ENCODE data around the gene CENPA.

DNA sequence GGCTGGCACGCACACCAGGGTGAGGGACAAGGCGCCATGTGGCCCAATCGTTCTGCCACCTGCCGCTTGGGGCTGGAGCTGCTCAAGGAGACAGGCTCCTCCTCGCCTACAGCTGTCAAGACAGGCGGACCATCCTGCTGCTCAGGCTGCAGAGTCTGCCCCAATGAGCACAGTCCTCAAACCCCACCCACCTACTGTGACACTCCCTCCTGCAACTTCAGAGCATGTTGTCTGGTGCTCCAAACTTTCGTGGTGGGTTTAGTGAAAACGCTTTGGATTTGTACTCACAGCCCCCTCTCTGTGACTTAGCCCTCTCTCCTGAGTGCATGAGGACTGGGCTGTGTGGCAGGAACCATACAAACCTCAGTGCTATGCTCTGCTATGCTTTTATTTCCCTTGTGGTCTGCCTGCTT, 45.0 kb upstream of the CENPA start:
- TF ChIP-seq, protein P1, sequence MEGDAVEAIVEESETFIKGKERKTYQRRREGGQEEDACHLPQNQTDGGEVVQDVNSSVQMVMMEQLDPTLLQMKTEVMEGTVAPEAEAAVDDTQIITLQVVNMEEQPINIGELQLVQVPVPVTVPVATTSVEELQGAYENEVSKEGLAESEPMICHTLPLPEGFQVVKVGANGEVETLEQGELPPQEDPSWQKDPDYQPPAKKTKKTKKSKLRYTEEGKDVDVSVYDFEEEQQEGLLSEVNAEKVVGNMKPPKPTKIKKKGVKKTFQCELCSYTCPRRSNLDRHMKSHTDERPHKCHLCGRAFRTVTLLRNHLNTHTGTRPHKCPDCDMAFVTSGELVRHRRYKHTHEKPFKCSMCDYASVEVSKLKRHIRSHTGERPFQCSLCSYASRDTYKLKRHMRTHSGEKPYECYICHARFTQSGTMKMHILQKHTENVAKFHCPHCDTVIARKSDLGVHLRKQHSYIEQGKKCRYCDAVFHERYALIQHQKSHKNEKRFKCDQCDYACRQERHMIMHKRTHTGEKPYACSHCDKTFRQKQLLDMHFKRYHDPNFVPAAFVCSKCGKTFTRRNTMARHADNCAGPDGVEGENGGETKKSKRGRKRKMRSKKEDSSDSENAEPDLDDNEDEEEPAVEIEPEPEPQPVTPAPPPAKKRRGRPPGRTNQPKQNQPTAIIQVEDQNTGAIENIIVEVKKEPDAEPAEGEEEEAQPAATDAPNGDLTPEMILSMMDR (IDR thresholded peaks at IDR 0.05), result no peak
- TF ChIP-seq SIN3A (IDR thresholded peaks at IDR 0.05; ENCODE audit: borderline replicate concordance, low read depth, low read length) (no peak), EZH2phosphoT487 (IDR thresholded peaks at IDR 0.05; ENCODE audit: borderline replicate concordance, low read depth) (no peak), RFX5 (IDR thresholded peaks at IDR 0.05; ENCODE audit: low read length) (no peak), TAF1 (IDR thresholded peaks at IDR 0.05; ENCODE audit: borderline replicate concordance, low read depth, low read length) (no peak), TCF12 (IDR thresholded peaks at IDR 0.05) (no peak), GABPA (IDR thresholded peaks at IDR 0.05; ENCODE audit: low read depth) (no peak), REST (IDR thresholded peaks at IDR 0.05; ENCODE audit: low read depth, low read length) (no peak), MEF2A (IDR thresholded peaks at IDR 0.05; ENCODE audit: borderline replicate concordance, low read depth) (no peak), RAD21 (IDR thresholded peaks at IDR 0.05; ENCODE audit: low read length) (no peak), YY1 (IDR thresholded peaks at IDR 0.05; ENCODE audit: low read depth) (no peak), TEAD4 (IDR thresholded peaks at IDR 0.05; ENCODE audit: borderline replicate concordance, insufficient read depth) (no peak), USF2 (IDR thresholded peaks at IDR 0.05; ENCODE audit: borderline replicate concordance, low read depth, low read length) (no peak)

Measured in SK-N-SH (cell line).